Activated B cell treated with CpG ODN at 0.5 μM for 24 hours (primary cell): ENCODE data around the gene TSPO. TPM values are rescaled to one million over a fixed set of nuclear protein-coding genes. Genes with fewer than 3 reads are reported as not detected.
A peak's percentile ranks its signal among the peaks of the same experiment; 100 is the strongest.
"Not testable (repeated sequence)": the region's sequence is repeated elsewhere in the genome, so short reads cannot be mapped to it uniquely, and the experiment has no call there.

Experiments
- ATAC-seq: fragments of 200-7000 bp; cut with Tn5 transposase; one replicate; pipeline ENCODE4 v1.10.0; 2021; ENCODE audit warnings: low read depth, mild to moderate bottlenecking, moderate library complexity
- CTCF ChIA-PET: fragments of 350-600 bp; sonication (Branson Sonifier 250); formaldehyde crosslinking; loops from one replicate; lab custom pipeline; 2021; ENCODE audit warnings: antibody characterized with exemption; lab: Charles Lee
- POLR2A ChIA-PET: fragments of 350-600 bp; sonication (Branson Sonifier 250); formaldehyde crosslinking; loops from one replicate; lab custom pipeline; 2021; ENCODE audit warnings: antibody characterized with exemption; lab: Charles Lee
- DNase-seq: peaks from one replicate; pipeline ENCODE4 v3.0.0; 2022
- H3K27ac Mint-ChIP-seq: one replicate; pipeline ENCODE4 v1.8.0; 2020; ENCODE audit warnings: mixed read lengths
- H3K27me3 Mint-ChIP-seq: one replicate; pipeline ENCODE4 v1.8.0; 2021; ENCODE audit warnings: mixed read lengths
- H3K36me3 Mint-ChIP-seq: one replicate; pipeline ENCODE4 v1.8.0; 2021; ENCODE audit warnings: low read depth, mixed read lengths
- H3K4me1 Mint-ChIP-seq: one replicate; pipeline ENCODE4 v1.8.0; 2021; ENCODE audit warnings: mixed read lengths
- H3K4me3 Mint-ChIP-seq: one replicate; pipeline ENCODE4 v1.8.0; 2020; ENCODE audit warnings: mild to moderate bottlenecking, mixed read lengths
- H3K9me3 Mint-ChIP-seq: one replicate; pipeline ENCODE4 v1.8.0; 2020; ENCODE audit warnings: mixed read lengths
- CTCF ChIP-seq: fragments of 200-600 bp; IDR thresholded peaks from one replicate; pipeline ENCODE4 v1.8.0; 2022; ENCODE audit warnings: antibody characterized with exemption, mild to moderate bottlenecking
- intact Hi-C: fragments of 100-400 bp; cut with micrococcal nuclease; formaldehyde crosslinking; loops from one replicate; pipeline ENCODE4 v1.15.1; 2024
- total RNA-seq: library from RNA; stranded (reverse); gene quantifications from 2 replicates; pipeline ENCODE4 v1.2.3, GENCODE V29; 2022

Gene TSPO
- total RNA-seq, 1 donor from 2014 or later, result 40.9 TPM

GRCh38 chr22:43136801-43137200 is 14.6 kb upstream of the TSPO start:
- Mint-ChIP-seq H3K36me3 (peaks cover 76% of the 10 kb centered on the region), H3K9me3 (no peaks in the 10 kb centered on the region), H3K27me3 (no peaks in the 10 kb centered on the region), H3K27ac (no peak overlapping the region), H3K4me3 (no peak overlapping the region), H3K4me1 (peaks cover 8% of the 10 kb centered on the region)
- DNase-seq (no peak), ATAC-seq (no peak)
- intact Hi-C loops, result loop anchor here (1.0 to 5.0 kb wide), 3 partner anchors 26 to 474 kb away; partner anchors contain the start of gene BIK
- no peak for TF ChIP-seq CTCF
- ChIA-PET CTCF (interaction anchor here (0.9 to 1.1 kb wide), 4 partner anchors 25 to 522 kb away, joined by 3 read pairs; partner anchors contain the start of gene POLDIP3), POLR2A (no interaction called here)

GRCh38 chr22:43142880-43143562 is 8.3 kb upstream of the TSPO start, which contains the start of gene MCAT:
TSS of gene MCAT (minus strand) at chr22:43143398. CDS start at chr22:43143348, 50 bp downstream.
- Mint-ChIP-seq H3K27ac (peak within 1 kb of the TSS; percentile 90), H3K27me3 (no peaks in the 10 kb centered on the region), H3K9me3 (no peaks in the 10 kb centered on the region), H3K36me3 (peaks cover 27% of the 10 kb centered on the region), H3K4me1 (peaks cover 37% of the 10 kb centered on the region), H3K4me3 (peak within 1 kb of the TSS; percentile 85)
- ATAC-seq (peak; percentile 80), DNase-seq (peak; percentile 85)
- TF ChIP-seq CTCF, result no peak
- POLR2A ChIA-PET, result interaction anchor here (1.6 kb wide), 1 partner anchor 487 kb away, joined by 3 read pairs; no protein-coding TSS in a partner anchor
- CTCF ChIA-PET, result no interaction called here
- intact Hi-C loops, result loop anchor here (1.0 to 10.0 kb wide), 4 partner anchors 8 to 128 kb away; partner anchors contain the start of genes PACSIN2, TSPO, TTLL1 and TTLL12

GRCh38 chr22:43144949-43145348 is 6.4 kb upstream of the TSPO start:
- POLR2A ChIA-PET, result interaction anchor here (0.7 to 1.0 kb wide), 2 partner anchors 19 to 41 kb away, joined by 3 to 4 read pairs; no protein-coding TSS in a partner anchor
- H3K27ac Mint-ChIP-seq, result peak overlapping the region; percentile 18
- no peak for TF ChIP-seq CTCF

GRCh38 chr22:43145371-43145770 is 6.0 kb upstream of the TSPO start:
- H3K27me3 Mint-ChIP-seq, H3K36me3 Mint-ChIP-seq, ATAC-seq, H3K4me3 Mint-ChIP-seq, DNase-seq, H3K9me3 Mint-ChIP-seq, CTCF ChIA-PET: not testable (repeated sequence)
- peak overlapping the region; percentile 41 for H3K27ac Mint-ChIP-seq
- POLR2A ChIA-PET, result interaction anchor here (0.7 to 1.6 kb wide), 3 partner anchors 19 to 368 kb away, joined by 4 to 21 read pairs (median 4); no protein-coding TSS in a partner anchor
- peaks cover 46% of the 10 kb centered on the region for H3K4me1 Mint-ChIP-seq
- intact Hi-C loops, result loop anchor here (10.0 kb wide), 1 partner anchor 131 kb away; the partner anchor contains the start of gene PACSIN2

More at GRCh38 chr22:43144949-43145348, 6.4 kb upstream of the TSPO start:
- Mint-ChIP-seq H3K4me3 (no peak overlapping the region), H3K36me3 (peaks cover 12% of the 10 kb centered on the region), H3K9me3 (no peaks in the 10 kb centered on the region), H3K27me3 (no peaks in the 10 kb centered on the region), H3K4me1 (peaks cover 46% of the 10 kb centered on the region)
- DNase-seq (no peak), ATAC-seq (no peak)
- CTCF ChIA-PET, result no interaction called here
- intact Hi-C loops, result loop anchor here (10.0 kb wide), 1 partner anchor 130 kb away; the partner anchor contains the start of gene PACSIN2

GRCh38 chr22:43146332-43146731 is 5.0 kb upstream of the TSPO start:
- H3K9me3 Mint-ChIP-seq, ATAC-seq, H3K27me3 Mint-ChIP-seq, H3K36me3 Mint-ChIP-seq, CTCF ChIA-PET, DNase-seq: not testable (repeated sequence)
- POLR2A ChIA-PET, result interaction anchor here (0.6 to 1.6 kb wide), 4 partner anchors 41 to 607 kb away, joined by 4 to 21 read pairs (median 6); partner anchors contain the start of gene PACSIN2
- Mint-ChIP-seq H3K4me3 (peak overlapping the region; percentile 19), H3K27ac (peak overlapping the region; percentile 81), H3K4me1 (peaks cover 50% of the 10 kb centered on the region)
- intact Hi-C loops, result loop anchor here (10.0 kb wide), 1 partner anchor 132 kb away; the partner anchor contains the start of gene PACSIN2
